ENCODE results near the gene PDP2.
A peak's percentile ranks its signal among the peaks of the same experiment; 100 is the strongest.
"Not testable (repeated sequence)": the region's sequence is repeated elsewhere in the genome, so short reads cannot be mapped to it uniquely, and the experiment has no call there.

PDP2 gene

GRCh38 chr16:66888647-66889615 lies 8.6 kb downstream of the PDP2 start:
- no peak for DNase-seq

GRCh38 chr16:66889622-66890021 lies 9.3 kb downstream of the PDP2 start:
- DNase-seq = no peak

GRCh38 chr16:66890799-66891198 lies 10.5 kb downstream of the PDP2 start:
- DNase-seq = no peak

- DNase-seq = no peak
Measured at GRCh38 chr16:66891360-66891759, 11.0 kb downstream of the PDP2 start.

- DNase-seq = no peak
Measured at GRCh38 chr16:66891797-66892196, 11.5 kb downstream of the PDP2 start.

- no peak for DNase-seq
Measured at GRCh38 chr16:66894055-66894454, 13.7 kb downstream of the PDP2 start.

GRCh38 chr16:66894948-66895688 lies 14.8 kb downstream of the PDP2 start:
- DNase-seq = peak; percentile 72

GRCh38 chr16:66895689-66895979 lies 15.3 kb downstream of the PDP2 start:
- no peak for DNase-seq

GRCh38 chr16:66895999-66896398 lies 15.7 kb downstream of the PDP2 start:
- DNase-seq = no peak

- DNase-seq = not testable (repeated sequence)
Measured at GRCh38 chr16:66896682-66897081, 16.4 kb downstream of the PDP2 start.

GRCh38 chr16:66898207-66898606 lies 17.9 kb downstream of the PDP2 start:
- no peak for DNase-seq

GRCh38 chr16:66898933-66899309 lies 18.6 kb downstream of the PDP2 start:
- no peak for DNase-seq

GRCh38 chr16:66899310-66899944 lies 19.1 kb downstream of the PDP2 start:
- DNase-seq = no peak

- DNase-seq = no peak
Measured at GRCh38 chr16:66899945-66900710, 19.8 kb downstream of the PDP2 start.

- no peak for DNase-seq
Measured at GRCh38 chr16:66900721-66901441, 20.6 kb downstream of the PDP2 start.

- no peak for DNase-seq
Measured at GRCh38 chr16:66901626-66902025, 21.3 kb downstream of the PDP2 start.

GRCh38 chr16:66902648-66903543 lies 22.6 kb downstream of the PDP2 start:
- no peak for DNase-seq

GRCh38 chr16:66903544-66904427 lies 23.5 kb downstream of the PDP2 start:
- no peak for DNase-seq

- no peak for DNase-seq
Measured at GRCh38 chr16:66904428-66904845, 24.1 kb downstream of the PDP2 start.
